Measurements from ENCODE around the gene TACC2.

TACC2 gene

DNA sequence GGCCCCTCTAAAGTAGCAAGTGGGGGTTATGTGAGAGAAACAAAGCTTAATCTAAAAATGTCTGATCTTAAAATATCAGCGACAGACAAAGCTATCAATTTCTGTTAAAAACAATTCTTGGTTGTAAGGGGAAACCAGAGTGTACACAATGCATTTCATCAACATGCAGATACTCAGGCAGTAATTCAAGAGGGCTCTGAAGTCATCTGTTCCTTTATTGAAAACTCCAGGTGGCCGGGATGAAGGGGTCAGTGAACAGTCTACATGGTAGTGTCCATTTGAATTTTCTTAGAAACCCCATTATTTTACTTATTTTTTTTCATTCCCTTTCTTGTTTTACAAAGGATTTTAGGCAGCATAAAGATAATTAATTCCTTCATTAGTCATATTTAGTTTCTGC is 245.5 kb downstream of the TACC2 start:
- DNase-seq, result no peak

DNA sequence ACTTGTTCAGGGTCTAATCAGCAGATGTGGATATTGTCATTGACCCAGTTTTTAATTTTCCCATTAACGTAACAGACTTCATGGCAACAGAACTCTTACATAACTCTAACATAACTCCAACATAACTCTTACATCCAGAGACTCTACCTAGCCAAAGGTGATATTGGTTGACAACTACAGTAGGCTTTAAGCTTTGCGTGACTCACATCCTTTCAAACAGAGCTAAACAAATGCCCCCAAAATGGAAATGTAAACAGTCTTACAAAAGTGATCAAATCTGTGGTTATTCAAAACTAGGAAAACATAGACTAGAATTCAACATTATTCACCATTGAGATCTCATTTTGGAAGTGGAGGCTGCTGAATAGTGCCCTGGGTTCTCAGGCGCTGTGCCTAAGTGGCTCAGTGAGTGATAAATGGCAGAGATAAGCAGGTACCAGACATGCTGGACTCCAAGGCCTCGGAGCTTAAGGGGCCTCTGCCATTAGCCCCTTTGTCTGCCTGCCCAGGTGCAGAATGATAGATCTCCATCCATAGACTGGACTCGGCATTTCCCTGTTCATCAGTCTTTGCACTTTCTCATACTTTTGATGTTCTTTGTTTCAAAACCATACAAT is 247.8 kb downstream of the TACC2 start:
- DNase-seq, result no peak

DNA sequence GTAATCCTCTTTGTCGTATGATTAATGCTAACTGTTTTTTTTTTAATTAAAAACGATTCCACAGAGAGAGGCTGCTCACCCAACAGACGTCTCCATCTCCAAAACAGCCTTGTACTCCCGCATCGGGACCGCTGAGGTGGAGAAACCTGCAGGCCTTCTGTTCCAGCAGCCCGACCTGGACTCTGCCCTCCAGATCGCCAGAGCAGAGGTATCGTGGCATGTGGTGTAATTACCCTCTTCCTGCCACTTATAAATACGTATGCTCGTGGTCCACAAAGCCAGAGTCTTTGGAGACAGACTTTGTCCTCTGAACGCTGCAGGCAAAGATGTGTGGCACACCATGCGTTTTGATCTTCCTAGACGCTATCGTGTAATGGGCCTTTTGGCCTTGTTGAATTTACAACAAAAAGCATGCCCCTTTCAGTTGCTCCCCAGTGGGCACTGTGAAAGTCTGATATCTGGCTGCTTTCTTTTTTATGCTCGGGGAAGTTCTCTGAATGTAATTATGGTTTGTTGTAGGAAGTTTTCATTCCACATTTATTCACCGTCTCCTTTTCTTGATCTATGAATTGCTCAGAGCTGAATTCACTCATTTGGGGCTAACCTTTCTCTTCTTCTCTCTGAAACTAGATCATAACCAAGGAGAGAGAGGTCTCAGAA is 248.5 kb downstream of the TACC2 start:
- no peak for DNase-seq

DNA sequence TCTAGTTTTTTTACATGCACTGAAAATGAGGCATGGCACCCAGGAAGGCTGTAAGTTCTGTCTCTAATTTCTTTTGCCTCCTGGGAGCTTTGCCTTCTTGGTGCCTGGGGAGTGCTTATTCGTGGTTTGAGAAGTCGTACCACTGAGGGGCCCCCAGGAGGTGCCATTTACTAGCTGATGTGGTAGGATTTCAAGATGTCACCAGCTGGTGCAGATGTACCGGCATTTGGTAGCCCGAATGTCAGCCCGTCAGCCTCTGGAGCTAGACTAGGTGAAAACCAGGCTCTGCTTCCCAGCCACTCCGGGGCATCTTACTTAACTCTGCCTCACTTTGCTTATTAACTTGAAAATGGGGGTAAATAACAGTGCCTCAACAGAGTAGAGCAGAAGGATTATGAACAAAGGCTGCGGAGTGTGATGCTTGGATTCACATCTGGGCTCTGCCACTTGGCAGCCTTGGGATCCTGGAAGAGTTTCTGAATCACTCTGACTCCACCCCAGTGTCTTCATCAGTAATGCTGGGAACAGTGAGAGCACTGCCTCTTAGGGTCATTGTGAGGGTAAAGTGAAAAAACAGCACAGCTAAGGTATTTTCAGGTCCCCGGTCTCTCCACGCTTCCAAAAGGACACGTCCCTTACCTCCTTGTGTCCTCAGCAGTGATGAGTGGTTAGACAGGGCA is 250.8 kb downstream of the TACC2 start:
- no peak for DNase-seq

DNA sequence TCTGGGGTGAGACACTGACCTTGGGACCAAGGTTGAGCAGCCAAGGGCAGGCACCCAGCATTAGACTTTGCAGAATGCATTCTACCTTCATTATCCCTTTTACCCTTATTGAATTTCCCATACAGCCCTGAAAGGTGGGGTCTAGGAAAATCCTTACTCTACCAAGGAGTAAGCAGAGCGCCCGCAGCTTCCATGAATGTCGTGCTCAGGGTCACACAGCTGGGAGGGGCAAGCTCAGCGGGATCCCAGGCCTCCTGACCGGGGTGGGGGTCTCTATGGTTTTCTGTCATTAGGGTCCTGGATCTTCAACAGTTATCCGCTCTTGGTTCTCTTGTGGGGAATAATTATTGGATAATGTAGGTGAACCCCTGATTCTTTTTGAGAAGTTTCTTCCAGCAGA is 251.4 kb downstream of the TACC2 start:
- DNase-seq, result no peak

DNA sequence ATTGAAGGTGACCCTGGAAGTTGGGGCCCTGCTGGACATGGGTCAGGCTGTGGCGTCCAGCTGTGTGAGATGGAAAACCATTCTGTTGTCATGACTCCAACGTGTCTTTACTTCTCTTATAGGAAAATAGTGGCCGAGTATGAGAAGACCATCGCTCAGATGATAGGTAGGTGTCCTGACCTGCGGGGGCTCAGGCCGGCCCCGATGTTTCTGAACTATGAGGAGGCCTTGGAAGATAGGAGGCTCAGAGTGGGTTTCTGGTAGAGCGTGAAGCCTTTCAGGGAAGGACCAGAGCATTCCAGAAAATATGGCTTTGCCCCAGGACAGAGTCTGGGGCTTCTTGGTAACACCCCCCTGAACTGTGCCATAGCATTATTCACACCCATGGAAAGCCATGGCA is 252.9 kb downstream of the TACC2 start:
- no peak for DNase-seq

DNA sequence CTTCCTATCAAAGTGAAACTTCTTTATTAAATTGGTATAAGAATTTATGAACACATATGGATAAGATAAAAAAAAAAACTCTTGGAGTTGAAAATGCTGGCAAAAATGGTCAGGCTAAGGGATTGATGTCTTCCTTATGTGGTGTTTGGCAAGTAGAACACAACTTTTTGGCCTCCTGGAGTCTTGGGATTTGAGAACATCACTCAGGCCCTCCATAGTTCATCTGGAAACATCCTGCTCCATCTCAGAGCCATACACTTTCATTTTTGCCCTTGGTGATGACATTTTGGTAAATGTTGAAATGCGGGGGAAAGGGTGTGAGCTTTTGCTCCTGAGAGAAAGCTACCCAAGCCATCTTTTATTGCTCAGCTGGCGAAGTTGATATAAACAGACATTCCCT is 254.6 kb downstream of the TACC2 start:
- DNase-seq, result no peak

DNA sequence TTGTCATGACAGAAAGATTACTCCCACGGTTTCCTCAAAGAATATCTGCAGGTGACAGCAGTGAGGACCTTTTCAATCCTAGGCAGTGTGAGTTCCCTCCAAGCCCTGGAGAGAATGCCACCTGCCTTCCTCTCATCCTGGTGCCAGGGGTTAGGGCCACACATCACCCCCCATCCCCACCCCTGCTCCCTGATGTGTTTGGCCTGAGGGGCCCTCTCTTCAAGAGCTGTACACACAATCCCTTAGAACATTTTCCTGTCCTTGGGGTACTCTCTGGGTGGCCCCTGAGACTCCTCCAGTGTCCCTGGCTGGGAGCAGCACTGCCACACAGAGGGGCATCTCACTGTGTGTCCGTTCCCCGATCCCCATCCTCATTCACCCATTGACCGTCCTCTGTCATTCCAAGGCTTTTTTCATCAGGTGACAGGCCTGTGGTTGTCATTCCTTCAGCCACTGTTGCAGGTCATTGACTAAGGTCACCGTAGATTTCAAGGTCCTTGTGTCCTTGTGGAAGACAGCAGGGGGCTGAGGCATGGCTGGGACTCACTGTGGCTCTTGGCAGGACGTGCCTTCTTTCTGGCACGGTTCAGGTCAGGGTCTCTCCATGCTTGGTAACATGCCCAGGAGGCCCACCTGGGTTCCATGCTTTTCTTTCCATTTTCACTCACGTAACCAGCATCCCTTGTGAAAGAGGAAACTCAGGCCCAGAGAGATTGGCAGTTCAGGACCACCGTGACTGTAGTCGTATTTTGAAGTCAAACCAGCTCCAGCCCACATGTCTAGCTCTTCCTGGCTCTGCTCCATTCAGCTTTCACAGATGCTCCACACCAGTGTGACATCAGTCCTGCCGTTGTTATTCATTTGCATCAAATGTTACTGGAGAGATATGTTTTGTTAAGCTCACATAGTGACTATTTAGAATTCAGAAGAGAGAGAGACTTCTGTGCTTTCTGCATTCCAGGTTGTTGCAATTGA is 255.3 kb downstream of the TACC2 start:
- DNase-seq, result no peak

DNA sequence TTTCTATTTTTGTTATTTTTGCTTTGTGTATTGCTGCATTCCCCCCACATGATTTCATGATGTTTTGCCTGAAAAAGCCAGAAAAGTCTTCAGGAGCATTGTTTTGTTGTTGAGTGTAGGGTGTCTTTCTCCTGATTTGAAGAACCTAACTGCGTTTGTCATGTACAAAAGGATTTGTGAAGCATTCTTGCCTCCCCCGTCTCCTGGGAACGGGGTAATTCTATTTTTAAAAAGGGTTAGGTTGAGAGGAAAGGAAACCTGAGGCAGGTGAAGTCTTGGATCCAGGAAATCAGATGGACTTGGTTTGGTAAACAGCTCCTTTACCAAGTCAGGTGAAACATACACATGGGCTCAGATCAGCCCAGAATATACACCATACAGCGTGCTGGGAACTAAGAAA is 256.2 kb downstream of the TACC2 start:
- no peak for DNase-seq

DNA sequence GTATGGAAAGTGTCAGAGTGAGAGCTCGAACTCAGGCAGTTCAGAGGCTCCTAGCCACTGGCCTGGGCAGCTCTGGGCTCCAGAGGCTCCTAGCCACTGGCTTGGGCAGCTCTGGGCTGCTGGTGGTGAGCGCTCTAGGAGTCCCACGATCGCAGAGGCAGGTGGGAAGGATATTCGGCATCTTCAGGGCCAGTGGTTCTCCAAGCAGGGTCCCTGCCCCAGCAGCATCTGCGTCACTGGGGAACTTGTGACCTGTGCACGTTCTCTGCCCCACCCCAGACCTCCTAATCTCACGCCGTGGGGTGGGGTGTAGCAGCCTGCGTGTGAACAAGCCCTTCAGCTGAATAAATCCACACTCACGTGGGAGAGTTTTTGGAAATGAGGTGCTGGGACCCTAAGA is 256.9 kb downstream of the TACC2 start:
- no peak for DNase-seq

DNA sequence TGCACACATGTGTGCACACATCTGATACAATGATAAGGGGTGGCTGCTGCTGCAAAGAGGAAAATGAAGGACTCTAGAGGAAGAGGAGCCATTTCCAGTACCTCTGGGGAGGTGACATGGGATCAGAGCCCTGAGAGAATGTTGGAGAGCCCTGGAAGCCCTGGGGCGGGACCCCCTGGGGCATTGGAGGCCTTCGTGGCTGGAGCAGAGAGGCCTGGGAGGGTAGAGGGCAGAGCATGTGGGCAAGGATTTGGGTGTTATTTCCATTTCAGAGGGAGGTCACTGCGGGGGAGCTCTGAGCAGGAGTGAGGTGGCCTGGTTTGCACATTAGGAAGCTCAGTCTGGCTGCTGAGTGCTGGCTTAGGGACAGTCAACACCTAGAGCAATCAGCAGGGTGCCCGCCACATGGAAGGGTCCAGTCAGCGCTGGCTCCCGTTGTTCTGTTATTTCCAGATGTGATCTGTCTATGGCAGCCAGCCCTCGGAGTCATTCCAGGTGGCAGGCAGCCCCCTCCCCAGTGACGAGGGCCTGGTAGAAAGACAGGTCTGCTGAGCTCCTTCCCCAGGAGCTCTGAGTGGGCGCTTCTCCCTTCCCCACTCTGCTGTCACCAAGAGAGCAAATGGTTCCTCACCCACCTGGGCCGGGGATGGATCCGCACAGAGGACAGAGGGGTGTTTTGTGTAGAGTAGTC is 258.0 kb downstream of the TACC2 start:
- DNase-seq, result no peak

DNA sequence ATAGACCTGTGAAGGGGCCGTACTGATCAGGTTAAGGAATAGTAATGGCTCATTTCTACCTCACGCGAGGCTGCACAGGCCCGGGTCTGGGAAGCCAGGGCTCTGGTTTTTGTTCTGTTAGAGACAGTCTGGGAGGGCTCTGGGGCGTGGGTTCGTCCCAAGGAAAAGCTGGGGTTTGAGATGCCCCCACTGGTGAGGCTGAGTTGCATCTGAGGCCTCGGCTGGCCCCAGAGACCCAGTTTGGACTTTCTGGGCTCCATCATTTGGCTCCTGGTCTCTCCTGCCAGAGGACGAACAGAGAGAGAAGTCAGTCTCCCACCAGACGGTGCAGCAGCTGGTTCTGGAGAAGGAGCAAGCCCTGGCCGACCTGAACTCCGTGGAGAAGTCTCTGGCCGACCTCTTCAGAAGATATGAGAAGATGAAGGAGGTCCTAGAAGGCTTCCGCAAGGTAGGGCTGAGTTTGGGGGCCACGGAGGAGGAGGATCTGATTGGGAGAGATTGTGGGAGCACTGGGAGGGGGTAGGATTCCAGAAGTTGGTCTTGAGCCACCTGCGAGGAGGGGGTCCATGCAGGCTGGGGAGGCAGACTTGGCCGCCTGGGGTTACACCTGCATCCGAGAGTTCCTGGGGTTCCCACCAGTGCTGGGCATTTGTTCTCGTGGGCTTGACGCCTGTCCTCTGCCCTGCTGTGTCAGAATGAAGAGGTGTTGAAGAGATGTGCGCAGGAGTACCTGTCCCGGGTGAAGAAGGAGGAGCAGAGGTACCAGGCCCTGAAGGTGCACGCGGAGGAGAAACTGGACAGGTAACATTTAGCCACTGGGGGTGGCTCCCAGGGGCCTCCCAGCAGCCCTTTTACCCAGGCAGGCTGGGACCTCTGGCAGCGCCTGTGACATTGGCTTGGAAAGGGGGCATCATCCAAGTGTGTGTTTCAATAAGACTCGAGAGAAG is 259.7 kb downstream of the TACC2 start:
- DNase-seq, result no peak

DNA sequence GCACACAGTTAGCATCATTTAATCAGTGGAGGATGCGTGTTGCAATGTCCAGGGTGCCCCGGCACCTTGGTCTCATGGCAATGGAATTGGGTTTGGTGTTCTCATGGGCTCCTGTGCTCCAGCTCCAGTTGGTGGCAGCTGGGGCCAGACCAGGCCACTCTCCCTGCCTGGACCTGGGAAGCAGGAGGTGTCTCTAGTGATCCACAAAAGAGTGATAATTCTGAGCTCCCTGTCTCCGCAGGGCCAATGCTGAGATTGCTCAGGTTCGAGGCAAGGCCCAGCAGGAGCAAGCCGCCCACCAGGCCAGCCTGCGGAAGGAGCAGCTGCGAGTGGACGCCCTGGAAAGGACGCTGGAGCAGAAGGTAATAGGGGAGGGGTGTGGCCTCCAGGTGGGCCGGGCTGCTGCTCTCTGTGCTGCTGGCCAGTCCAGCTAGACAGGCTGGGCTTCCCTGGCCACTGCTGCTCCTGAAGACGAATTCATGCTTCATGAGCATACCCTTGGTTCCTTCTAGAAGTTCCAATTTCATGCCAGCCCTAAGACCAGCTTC is 260.4 kb downstream of the TACC2 start:
- DNase-seq, result no peak

DNA sequence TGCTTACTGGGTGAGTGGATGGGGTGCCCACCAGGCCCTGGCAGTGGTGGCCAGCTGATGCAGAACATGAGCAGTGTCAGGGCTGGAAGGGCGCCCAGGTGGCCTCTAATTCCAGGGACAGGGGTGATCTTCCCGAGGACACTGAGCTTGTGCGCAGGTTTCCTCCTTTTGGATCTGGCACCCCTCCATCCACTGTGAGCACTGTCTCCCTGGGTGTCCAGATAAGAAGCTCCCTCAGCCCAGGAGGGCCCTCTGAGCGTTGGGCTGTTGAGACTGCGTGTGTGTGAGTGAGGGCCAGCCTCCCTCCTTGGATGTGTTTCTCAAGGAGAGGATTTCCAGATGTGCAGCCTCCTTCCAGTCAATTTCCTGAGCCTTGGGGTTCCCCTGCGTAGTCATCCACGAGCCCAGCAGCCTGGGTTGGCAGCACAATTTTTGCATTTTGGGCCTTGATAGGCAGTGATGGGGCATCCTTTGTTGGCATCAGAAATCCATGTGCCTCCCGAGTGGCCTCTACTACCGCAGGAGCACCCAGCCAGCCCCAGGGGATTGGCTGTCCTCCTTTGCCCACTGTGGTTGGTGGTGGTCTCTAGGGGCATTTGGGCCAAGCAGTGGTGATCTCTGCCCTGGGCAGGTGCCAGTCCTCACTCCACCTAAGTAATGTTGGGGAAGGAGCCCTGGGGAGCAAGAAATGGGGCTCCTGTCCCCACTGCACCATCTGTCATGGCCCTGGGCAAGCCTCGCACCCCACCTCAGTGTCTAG is 261.2 kb downstream of the TACC2 start:
- DNase-seq, result no peak

DNA sequence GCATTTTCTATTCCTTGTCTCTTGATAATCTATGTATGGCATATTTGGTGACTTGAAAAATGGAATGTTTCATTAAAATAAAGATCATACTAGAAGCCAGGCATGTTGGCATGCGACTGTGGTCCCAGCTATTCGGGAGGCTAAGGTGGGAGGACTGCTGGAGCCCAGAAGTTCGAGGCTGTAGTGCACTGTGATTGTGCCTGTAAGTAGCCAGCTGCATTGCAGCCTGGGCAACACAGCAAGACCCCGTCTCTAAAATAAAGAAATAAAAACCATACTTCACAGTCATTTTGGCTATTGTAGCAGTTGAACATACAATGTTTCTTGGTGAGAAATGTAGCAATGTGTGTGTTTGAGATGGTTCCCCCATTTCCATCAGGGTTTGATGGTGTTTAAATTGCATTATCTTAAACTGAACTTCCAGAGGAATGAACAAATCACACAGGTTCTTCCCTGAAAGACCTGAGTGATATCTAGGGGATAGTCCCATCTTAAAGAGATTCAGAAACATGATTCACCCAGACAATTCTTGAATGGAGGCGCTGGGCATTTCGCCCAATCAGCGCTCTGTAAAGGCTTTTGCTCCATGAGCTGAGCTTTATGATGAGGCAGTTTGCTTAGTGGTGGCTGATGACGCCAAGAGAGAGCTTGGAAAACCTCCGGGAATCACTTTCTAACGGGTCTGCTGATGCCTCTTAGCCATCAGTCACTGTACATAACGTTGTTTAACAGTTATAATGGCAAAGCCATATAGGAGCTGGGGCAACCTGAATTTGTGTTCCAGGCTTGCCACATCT is 262.7 kb downstream of the TACC2 start:
- no peak for DNase-seq

DNA sequence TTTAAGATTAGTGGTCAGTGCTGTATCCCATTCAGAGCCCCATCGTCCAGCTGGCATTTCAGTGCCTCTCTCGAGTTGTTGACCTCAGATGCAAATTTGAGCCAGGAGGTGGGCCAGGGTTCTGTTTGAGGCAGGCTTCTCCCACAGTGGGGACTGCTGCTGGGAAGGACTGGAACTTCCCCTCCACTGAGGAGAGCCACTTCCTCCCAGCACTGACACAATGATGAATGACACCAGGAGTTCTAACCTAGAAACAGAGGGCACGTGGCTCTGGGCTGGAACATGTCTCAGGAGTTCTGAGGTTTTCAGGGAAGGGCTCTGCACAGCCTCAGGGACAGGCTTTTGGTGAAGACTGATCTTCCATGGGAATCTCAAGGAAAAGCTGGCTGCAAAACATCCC is 263.8 kb downstream of the TACC2 start:
- no peak for DNase-seq

DNA sequence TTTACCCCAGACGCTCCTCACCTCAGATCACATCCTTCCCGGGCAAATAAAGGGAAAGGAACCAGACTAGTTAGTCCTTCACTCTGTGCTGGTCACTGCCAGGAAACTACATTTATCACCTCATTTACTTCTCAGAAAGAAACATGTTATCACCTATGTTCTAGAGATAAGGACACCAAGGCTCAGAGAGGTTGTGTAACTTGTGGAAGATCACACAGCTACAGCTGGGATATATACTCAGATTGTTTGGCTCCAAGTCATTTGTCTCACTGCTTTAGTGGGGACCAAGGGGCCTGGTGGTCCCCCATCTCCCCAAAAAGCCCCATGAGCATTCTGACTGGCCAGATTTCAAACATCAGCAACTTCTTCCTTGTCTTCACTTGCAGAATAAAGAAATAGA is 264.6 kb downstream of the TACC2 start:
- no peak for DNase-seq

DNA sequence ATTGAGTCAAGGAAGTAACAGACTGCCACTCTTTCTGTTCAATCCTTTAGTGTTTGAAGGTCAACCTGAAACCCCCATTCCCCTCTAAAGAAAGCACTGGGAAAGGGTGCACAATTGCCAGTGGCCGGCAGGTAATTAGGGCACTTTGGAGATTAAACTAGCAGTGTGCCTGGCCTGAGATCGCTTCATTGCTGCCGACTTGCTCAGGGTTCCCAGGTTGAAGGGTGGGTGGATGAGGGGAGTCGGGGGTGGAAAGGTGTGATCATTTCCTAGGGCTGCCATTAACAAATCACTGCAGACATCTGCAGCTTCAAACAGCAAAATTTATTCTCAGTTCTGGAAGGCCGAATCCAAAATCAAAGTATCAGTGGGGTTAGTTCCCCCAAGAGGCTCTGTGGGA is 265.9 kb downstream of the TACC2 start:
- DNase-seq, result no peak

DNA sequence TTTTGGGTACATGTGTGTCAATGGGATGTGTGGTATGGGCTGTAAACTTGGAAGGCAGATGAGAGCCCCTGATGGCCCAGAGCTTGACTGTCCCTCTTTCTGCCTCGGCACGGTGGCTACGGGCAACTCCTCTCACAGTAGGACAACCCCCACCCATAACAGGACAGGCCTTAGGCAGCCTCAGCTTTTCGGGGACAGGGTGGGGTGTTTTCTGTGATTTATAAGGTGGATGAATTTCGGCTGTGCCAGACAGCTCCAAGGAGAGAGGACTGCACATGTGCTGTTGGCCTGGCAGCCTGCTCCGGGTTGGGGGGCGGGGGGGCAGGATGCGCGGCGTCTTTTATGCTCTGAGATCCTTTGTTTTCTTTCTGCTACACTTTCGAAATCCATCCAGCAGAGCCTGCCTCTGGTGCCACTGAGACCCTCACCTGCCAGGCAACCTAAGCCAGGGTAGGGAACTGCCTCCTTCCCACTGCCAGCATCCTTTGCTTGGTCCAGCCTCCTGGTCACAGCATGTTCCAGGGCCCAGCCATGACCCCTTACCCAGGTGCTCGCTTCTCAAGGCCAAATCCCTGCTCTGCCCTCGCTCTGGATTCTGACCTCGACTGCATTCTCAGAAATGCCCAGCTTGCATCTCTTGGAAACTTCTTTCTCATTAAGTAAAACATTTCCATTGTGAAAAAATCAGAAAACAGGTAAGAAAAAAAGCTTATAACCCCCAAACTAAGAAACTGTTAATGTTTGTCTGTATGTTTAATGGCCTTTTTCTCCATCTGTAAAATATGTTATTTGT is 266.7 kb downstream of the TACC2 start:
- DNase-seq, result no peak
